AG20443 (cell line): Measurements from ENCODE around the gene RIBC1.
"Not testable (repeated sequence)": the region's sequence is repeated elsewhere in the genome, so short reads cannot be mapped to it uniquely, and the experiment has no call there.

Source experiments
- DNase-seq: peaks from one replicate; pipeline ENCODE4 v3.0.0; 2012; ENCODE audit warnings: low spot score, mixed read lengths

The RIBC1 gene

DNA sequence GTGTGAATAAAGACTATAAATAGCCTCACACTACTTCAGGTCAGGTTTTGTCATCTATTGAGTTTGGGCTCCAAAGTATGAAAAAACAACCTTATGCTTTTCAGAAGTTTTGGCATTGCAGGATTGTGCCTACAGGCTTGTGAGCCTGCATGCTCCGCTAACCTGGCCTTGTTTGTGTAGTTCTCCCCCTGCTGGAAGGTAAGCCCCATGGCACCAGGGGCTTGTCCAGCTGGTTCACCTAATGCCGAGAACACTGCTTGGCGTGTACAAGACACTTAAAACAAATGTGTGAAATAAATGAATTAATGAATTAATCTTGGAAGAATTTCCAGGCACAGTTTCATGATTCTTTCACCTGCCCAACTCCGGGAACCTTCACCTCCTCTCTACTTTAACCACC, 13.3 kb downstream of the RIBC1 start:
- peak; percentile 56 for DNase-seq

GRCh38 chrX:53437206-53437605, 14.5 kb downstream of the RIBC1 start:
- no peak for DNase-seq

DNA sequence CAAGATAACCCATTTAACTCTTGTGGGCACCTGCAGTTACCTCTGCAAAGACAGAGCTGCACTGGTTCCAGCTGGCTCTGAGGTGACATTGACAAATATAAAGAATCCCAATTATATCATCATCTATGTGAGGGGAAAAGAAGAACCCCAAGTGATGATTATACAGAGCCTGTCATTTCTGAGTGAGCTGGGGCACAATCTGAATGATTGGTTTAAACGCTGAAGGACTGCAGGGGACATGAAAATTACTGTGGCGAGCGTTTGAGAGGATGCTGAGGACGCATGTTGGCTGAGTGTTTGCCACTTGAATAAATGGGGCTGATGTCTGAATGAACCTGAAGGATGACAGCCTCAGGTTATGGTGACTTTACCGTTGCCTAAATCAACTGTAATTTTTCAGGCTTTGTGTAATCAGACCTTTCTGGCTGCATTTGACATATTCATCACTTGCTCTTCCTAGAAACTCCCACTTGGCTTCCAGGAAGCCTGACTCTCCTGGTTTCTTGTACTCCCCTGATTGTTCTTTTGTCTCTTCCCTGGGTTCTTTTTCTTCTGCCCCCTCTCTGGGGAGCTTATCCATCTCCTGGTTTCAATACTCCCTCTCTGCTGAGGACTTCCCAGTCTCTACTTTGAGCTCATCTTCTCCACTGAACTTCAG, 15.6 kb downstream of the RIBC1 start:
- no peak for DNase-seq

DNA sequence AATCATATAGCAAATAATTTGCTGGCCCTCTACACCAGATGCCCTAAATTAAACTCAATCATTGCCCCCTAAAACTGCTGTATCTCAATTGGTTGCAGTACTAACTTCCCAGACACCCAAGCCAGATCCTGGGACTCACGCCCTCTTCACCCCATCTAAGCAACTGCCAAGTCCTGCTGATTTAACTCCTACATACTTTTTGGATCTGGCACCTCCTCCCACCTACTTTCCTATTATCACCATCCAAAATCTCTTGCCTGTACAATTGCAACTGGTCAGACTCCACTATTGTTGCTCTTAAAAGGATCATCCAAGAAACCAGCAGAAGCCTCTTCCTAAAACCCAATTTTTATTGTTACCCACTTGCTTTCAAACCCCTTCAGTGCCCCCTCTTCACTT, 16.2 kb downstream of the RIBC1 start:
- DNase-seq: no peak

DNA sequence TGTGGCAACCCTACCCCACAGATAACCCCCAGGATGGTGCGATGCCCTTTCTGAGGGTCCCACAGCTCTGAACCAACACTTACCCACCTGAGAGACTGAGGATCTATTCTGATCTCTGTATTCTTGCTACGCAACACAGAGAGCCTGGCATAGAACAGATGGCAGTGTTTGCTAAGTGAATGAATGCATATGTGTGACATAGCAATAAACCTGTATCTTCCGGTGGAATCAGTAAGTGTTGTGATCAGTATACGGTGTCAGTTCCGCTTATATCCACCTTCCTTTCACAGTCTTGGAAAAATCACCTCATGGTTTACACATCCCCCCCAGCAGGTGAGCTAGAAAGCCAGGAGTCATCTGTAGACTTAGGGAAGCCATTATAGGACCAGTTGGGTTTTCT, 17.4 kb downstream of the RIBC1 start:
- DNase-seq: no peak

DNA sequence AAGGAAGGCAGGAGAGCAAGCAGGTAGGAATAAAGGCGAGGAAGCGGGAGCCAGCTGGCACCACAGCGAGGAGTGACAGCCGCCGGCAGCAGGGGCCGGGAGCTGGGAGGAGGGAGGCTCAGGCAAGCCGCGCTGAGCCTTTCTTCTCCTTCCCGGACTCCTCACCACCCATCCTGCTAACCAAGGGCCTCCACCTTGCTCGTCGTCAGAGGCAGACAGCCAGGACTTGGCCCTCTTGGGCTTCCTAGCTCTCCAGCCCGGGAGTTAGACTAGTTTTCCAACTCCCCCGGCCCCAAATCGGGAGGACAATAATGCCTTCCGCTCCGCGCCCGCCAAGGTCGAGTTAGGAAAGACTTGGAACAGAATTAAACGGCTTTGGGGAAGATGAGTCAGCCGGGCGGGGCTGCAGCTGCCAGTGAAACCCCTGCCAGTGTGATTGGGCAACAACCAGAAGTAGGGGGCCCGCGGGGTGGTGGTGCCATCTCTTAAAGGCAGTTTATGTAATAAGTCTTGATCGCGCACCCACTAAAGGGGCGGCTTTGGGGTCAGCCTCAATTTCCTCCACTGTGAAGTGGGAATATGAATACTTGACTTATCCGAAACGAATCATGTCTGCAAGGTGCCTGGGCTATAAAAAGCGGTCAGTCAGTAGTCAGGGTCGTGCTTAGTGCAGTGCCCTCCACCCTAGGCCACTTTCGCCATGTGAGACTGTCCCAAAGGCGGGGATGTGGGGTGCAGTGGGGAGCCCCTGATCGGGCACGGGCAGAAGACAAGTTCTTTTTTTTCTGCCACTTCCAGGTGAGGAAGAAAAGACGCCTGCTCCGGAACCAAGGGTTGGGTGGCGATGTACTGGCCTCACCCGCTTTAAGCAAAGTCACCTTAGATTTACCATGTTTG, 18.2 kb downstream of the RIBC1 start:
- DNase-seq: peak; percentile 68

- peak; percentile 92 for DNase-seq
Measured at GRCh38 chrX:53441531-53442321, 19.1 kb downstream of the RIBC1 start.

- no peak for DNase-seq
Measured at GRCh38 chrX:53442322-53442631, 19.6 kb downstream of the RIBC1 start.

DNA sequence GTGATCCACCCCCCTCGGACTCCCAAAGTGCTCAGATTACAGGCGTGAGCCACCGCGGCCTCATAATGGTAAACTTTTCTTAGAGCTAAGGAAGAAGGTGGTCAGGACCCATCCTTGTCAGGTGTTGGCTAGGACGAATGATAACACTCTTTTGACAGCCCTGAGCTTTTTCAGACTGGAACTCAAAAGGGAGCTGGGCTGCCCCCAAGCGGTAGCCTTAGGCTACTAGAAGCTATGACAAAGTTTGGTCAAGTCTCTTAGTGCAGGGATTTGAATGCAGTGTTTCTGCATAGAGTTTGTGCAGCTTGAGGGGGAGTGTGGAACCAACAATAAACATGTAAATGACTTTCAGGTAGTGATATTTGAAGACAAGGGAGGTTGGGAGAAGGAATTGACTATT, 23.3 kb downstream of the RIBC1 start:
- peak; percentile 28 for DNase-seq

DNA sequence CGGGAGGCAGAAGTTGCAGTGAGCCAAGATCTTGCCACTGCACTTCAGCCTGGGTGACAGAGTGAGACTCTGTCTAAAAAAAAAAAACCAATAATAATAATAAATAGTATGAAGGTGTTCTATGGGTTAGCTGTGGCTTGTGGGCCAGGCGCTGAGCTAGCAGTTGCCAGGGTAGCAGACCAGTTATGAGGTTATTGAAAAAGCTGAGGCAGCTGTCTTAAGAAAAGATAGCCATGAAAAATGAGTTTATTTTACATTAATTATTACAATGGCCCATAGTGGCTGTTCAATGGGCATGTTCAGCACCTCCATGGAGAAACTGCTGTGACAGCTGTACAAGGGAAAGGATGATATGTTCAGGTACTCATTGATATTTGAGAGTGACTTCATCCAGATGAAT, 24.8 kb downstream of the RIBC1 start:
- DNase-seq: no peak

DNA sequence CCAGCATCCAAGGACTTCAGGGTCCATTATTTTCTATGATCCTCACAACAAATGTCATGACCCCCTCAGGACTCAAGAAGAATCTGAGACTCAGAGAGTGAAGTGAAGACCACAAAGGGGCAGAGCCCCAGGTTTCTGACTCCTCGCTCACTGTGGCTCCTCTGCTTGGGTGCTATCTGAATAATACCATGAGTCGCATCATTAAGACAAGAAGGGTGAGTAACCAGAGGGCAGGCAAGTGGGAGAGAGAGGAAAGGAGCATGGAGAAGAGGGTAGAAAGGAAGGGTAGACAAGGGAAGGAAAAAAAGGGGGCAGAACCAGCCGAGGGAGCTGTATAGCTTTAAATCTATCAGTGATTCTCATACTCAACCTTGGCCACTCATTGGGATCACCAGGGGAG, 27.0 kb downstream of the RIBC1 start:
- DNase-seq: no peak

- no peak for DNase-seq
Measured at GRCh38 chrX:53452812-53453211, 30.1 kb downstream of the RIBC1 start.

DNA sequence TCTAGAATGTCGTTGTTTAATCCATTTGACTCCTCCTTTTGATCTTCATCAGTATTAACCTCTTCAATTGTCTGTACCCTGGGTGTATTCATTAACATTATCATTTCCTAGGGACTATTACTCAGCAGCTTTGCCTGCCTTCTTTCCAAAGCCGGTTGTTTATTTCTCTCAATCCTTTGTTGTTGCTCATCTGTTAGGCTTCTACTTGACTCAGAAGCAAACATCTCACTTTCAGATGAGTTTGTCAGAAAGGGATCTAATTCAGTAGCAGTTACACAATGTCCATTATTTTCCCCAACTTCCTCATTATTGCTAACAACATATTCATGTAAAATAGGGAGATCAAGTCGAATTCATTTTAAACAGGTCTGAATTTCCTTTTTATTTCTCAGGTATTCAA, 33.6 kb downstream of the RIBC1 start:
- peak; percentile 14 for DNase-seq

GRCh38 chrX:53458082-53458481, 35.4 kb downstream of the RIBC1 start:
- no peak for DNase-seq

DNA sequence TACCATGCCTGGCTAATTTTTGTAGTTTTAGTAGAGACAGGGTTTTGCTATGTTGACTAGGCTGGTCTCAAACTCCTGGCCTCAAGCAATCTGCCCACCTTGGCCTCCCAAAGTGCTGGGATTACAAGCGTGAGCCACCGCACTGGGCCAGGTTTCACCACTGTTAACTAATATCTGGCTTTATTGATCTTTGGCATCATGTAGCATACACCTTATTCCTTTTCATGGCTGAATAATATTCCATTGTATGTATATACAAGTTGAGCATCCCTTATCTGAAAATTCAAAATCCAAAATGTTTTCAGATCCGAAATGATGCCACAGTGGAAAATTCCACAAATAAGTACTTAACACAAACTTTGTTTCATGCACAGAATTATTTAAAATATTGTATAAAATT, 46.0 kb downstream of the RIBC1 start:
- DNase-seq: not testable (repeated sequence)

DNA sequence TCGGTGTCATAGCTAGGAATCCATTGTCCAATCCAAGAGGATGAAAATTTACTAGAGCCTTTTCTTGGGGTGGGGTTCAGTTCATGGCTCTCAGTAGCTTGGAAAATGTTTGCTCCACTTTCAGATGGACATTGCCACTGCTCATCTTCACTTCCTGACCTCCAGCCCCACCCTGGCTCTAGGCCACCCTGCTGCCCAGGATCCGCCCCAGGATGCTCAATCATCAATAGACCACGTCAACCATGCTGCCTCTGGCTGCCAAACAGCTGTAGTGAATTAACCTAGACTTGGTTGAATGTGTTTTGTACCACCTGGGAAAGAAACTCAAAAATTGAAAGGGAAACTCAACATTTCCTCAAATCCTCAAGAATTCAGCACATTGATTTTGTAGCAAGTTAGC, 48.7 kb downstream of the RIBC1 start:
- DNase-seq: peak; percentile 12

- DNase-seq: no peak
Measured at GRCh38 chrX:53474707-53475106, 52.0 kb downstream of the RIBC1 start.

DNA sequence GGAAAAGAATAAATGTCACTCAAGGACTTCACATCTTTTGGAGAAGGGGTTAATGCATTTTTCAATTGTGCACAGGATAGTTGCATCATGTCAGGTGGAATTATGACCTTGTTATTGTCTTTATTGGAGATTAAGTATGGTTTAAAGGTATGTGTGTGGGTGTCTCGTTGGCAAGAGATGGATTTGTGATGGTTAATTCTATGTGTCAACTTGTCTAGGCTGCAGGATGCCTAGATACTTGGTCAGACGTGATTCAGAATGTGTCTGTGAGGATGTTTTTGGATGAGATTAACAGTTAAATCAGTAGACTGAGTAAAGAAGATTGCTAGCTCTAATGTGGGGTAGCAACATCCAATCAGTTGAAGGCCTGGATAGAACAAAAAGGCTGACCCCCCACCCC, 53.7 kb downstream of the RIBC1 start:
- peak; percentile 29 for DNase-seq

DNA sequence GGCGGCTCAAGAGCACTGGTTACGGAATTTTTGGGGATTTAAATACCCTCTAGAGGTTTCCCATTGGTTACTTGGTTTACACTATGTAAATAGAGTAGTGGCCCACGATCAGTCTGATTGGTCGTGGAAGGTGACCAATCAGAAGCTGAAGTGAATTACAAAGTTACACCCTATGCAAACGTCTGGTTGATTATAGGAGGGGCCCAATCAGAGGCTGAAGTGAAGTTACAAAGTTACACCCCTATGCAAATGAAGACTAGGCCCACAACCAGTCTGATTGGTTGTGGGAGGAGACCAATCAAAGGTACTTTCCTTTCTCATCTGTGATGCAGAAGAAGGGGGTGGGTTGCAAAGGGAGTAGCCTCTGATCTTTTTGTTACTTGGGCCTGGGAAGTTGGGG, 56.6 kb downstream of the RIBC1 start:
- no peak for DNase-seq
